HG02642 (cell line): ENCODE data around the gene TEX38.
"Not testable (repeated sequence)": the region's sequence is repeated elsewhere in the genome, so short reads cannot be mapped to it uniquely, and the experiment has no call there.

Source experiments
- ATAC-seq: cut with Tn5 transposase; IDR thresholded peaks from one replicate; pipeline ENCODE4 v1.9.1; 2021; ENCODE audit warnings: mild to moderate bottlenecking; ENCODE audit not compliant: unreplicated experiment, poor library complexity

The TEX38 gene

GRCh38 chr1:46671554-46671953 is at the start of gene TEX38:
Gene TEX38 (plus strand): TSS chr1:46671854. CDS start chr1:46671935, 81 bp downstream.
- no peak for ATAC-seq

DNA sequence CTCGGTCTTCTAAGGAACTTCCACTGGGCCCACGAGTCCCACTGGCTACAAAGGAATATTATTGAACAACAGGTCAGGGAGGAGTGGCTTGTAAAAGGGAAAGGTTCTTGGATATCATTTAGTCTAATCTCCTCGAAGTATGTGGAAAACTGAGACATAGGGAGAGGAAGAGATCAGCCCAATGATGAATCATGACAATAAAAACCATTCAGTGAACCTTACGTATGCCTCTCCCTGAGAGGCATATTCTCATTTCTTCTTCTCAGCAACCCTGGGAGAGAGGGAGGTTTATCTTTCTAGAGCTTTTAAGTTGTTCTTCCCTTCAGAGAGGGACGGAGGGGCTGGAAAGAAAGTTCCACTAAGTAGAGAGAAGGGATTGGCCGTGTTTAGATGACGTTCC is 49.7 kb upstream of the TEX38 start:
- no peak for ATAC-seq

- ATAC-seq = no peak
Measured at GRCh38 chr1:46622344-46622743, 49.3 kb upstream of the TEX38 start.

DNA sequence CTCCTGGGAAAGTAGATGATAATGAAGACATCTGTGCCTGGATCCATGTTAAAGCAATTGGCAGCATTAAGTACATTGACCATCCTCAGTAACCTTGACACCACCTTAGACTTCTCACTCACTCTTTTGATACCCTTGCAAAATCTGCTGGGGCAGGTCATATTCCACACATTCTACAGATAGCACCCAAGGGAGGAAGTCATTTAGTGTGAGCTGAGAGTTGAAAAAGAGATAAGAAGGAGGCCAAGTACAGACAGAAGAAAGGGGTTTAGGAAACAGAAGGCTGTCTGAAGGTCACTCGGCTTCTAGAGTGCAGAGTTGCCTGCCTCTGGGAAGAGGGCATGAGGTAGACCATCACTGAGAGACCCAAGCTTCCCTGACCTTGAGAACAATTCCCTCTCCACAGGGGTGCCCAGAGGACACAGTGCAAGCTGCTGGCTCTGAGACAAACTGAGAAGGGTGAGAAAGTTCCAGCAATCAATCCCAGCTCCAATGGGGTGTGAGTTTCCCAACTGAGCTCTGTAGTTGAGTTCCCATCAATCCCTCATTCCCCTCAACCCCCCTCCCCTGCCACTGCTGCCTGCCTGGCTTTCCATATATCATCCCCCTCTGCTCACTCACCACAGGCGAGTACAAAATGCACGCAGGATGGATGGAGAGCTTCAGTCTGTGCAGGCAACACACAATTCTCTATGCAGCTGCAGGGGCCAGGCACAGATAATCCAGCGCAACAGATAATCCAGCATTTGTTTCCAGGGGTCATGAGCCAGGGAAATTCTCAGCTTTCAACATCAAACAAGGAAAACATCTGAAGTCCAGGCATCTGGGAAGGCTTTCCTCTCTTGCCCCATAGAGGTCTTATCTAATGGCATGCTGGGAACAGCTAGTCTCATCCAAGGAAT is 47.7 kb upstream of the TEX38 start:
- no peak for ATAC-seq

- no peak for ATAC-seq
Measured at GRCh38 chr1:46630719-46631118, 40.9 kb upstream of the TEX38 start.

DNA sequence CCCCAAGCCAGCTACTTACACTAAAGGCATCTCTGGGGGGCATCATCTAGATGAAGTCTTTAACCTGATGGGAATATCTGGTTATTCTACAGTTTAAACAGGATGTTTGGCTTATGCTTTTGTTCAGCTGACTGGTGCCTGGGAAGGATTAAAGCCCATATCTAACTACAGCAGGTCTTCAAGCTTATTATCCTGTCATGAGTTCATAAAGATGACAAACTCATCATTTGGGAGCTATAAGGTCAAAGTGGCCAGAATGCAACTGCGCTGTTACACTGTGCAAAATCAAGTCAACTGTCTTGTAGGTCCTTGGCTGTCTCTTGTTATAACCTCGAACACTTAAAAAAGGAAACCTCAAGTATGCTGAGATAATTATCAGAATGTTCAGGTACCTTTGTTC is 36.4 kb upstream of the TEX38 start:
- ATAC-seq = no peak

- no peak for ATAC-seq
Measured at GRCh38 chr1:46637444-46638083, 34.1 kb upstream of the TEX38 start.

- no peak for ATAC-seq
Measured at GRCh38 chr1:46638921-46639320, 32.7 kb upstream of the TEX38 start.

DNA sequence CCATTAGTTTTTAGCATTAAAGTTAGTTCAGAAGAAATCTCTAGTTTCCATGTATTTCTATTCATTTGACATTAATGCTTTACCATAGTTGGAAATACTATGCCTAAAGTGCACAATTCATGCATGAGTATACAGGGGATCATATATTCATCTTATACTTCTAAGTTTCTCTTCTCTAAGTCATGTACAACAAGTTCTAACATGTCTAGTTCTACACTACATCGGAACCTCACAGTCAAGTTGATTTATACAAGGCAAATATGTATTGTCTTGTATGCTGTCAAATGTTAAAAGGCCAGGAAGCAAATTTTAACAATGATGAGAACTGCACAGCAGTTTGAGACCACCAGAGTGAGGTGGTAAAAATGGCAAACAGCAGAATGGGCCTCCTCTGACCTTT is 32.1 kb upstream of the TEX38 start:
- no peak for ATAC-seq

GRCh38 chr1:46642115-46642680 is 29.5 kb upstream of the TEX38 start:
- ATAC-seq = no peak

DNA sequence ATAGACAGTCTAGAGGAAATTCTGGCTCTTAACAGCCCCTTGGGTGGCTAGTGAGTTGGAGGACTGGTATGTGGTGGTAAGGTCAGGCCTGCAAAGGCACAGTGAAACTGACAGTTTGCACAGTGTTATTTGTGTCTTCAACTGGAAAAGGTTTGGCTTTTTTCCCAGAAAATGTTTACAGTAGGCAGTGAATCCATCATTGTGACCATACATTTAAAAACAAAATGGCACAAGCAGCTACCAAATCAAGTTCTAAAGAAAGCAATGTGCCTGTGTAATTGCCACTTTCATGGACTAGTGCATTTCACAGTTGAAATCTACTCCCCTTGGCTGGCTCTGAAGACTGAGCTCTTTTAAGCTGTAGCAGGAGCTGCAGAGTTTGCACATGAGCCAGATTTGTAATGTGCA is 28.3 kb upstream of the TEX38 start:
- no peak for ATAC-seq

DNA sequence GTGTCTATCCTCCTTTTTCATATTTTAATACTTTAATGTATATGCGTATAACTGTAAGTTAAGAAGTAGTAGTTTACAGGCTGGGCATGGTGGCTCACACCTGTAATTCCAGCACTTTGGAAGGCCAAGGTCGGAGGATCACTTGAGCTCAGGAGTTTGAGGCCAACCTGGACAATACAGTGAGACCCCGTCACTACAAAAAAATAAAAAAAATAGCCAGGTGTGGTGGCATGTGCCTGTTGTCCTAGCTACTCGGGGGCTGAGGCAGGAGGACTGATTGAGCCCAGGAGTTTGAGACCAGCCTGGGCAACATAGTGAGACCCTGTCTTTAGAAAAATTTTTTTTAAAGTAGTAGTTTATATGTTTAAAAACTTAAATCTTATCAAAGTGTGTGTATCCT is 25.8 kb upstream of the TEX38 start:
- ATAC-seq = no peak

GRCh38 chr1:46646331-46646730 is 25.3 kb upstream of the TEX38 start:
- no peak for ATAC-seq

DNA sequence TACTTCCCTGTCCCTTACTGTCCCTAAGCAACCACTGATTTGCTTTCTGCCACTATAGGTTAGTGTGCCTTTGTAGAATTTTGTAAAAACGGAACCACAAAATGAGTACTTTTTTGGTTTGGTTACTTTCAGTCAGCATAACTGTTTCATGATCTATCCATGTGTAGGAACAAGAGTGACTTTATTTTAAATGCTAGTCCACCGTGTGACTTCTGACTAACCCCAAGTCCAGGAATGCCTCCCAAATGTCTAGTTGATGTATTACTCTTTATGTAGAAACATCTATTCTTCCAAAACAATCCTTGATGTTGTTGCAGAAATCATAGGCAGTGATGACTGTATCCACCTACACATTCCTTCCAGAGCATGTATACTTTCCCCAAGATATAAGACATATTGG is 24.8 kb upstream of the TEX38 start:
- ATAC-seq = no peak

- ATAC-seq = no peak
Measured at GRCh38 chr1:46647611-46648010, 24.0 kb upstream of the TEX38 start.

GRCh38 chr1:46649764-46650163 is 21.9 kb upstream of the TEX38 start:
- ATAC-seq = no peak

GRCh38 chr1:46650491-46650890 is 21.2 kb upstream of the TEX38 start:
- ATAC-seq = no peak

DNA sequence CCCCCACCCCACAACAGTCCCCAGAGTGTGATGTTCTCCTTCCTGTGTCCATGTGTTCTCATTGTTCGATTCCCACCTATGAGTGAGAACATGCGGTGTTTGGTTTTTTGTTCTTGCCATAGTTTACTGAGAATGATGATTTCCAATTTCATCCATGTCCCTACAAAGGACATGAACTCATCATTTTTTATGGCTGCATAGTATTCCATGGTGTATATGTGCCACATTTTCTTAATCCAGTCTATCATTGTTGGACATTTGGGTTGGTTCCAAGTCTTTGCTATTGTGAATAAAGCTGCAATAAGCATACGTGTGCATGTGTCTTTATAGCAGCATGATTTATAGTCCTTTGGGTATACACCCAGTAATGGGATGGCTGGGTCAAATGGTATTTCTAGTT is 20.5 kb upstream of the TEX38 start:
- not testable (repeated sequence) for ATAC-seq

GRCh38 chr1:46652321-46653100 is 19.1 kb upstream of the TEX38 start:
- no peak for ATAC-seq

GRCh38 chr1:46653405-46653958 is 18.2 kb upstream of the TEX38 start:
- ATAC-seq = no peak
